HG03103 (cell line): ENCODE data around the gene BLNK.

Source experiments
- ATAC-seq: cut with Tn5 transposase; IDR thresholded peaks from one replicate; pipeline ENCODE4 v1.9.1; 2021; ENCODE audit warnings: low read depth; ENCODE audit not compliant: unreplicated experiment

BLNK gene

GRCh38 chr10:96289218-96289910 is 18.0 kb upstream of the BLNK start:
- no peak for ATAC-seq

GRCh38 chr10:96288151-96288621 is 16.8 kb upstream of the BLNK start:
- ATAC-seq, result peak; percentile 59

- ATAC-seq, result peak; percentile 54
Measured at GRCh38 chr10:96287392-96288105, 16.2 kb upstream of the BLNK start.

GRCh38 chr10:96285331-96285752 is 14.0 kb upstream of the BLNK start:
- no peak for ATAC-seq

- ATAC-seq, result no peak
Measured at GRCh38 chr10:96283756-96284155, 12.4 kb upstream of the BLNK start.

- ATAC-seq, result no peak
Measured at GRCh38 chr10:96283351-96283750, 12.0 kb upstream of the BLNK start.

GRCh38 chr10:96281444-96282029 is 10.2 kb upstream of the BLNK start:
- no peak for ATAC-seq

- no peak for ATAC-seq
Measured at GRCh38 chr10:96280859-96281258, 9.5 kb upstream of the BLNK start.

GRCh38 chr10:96279191-96279641 is 7.8 kb upstream of the BLNK start:
- no peak for ATAC-seq

- ATAC-seq, result no peak
Measured at GRCh38 chr10:96276831-96277230, 5.5 kb upstream of the BLNK start.

- ATAC-seq, result no peak
Measured at GRCh38 chr10:96276426-96276825, 5.1 kb upstream of the BLNK start.

GRCh38 chr10:96275685-96276418 is 4.5 kb upstream of the BLNK start:
- ATAC-seq, result no peak

- no peak for ATAC-seq
Measured at GRCh38 chr10:96272316-96273280, 1.2 kb upstream of the BLNK start.

GRCh38 chr10:96270571-96270970 is 798 bp downstream of the BLNK start:
- no peak for ATAC-seq

GRCh38 chr10:96269438-96270300 is 1.7 kb downstream of the BLNK start:
- ATAC-seq, result no peak

- ATAC-seq, result no peak
Measured at GRCh38 chr10:96268341-96268909, 2.9 kb downstream of the BLNK start.

GRCh38 chr10:96267234-96267705 is 4.1 kb downstream of the BLNK start:
- no peak for ATAC-seq

GRCh38 chr10:96266118-96266770 is 5.1 kb downstream of the BLNK start:
- no peak for ATAC-seq
